ENCODE measurements around the gene ANGPTL5. TPM values are rescaled to one million over a fixed set of nuclear protein-coding genes. Genes with fewer than 3 reads are reported as not detected.

ANGPTL5 gene
- total RNA-seq, 1 donor from 2014 or later: not detected

Other genes starting within 250 kb of the ANGPTL5 start
- 0.27 and 0.37 TPM in 2 replicates for gene CEP126, start 1.5 kb downstream of the ANGPTL5 start, total RNA-seq
- not detected in 2 replicates for gene CFAP300, start 130.9 kb upstream of the ANGPTL5 start, total RNA-seq
- gene YAP1, start 193.9 kb upstream of the ANGPTL5 start, total RNA-seq: 0.10 TPM in 1 of 2 replicates, not detected in the other

Measured in T-helper 1 cell treated with Interleukin-12 subunit alpha and Interleukin-12 subunit beta and Interleukin-4 antibody, amounts not matched to agents 30 ng/mL and 1 ng/mL, for 36 hours (primary cell).